T-cell (primary cell): Measurements from ENCODE around the gene GHRHR. TPM values are rescaled to one million over a fixed set of nuclear protein-coding genes. Genes with fewer than 3 reads are reported as not detected.

Source experiments
- ATAC-seq, 4 experiments: fragments of 200-7000 bp in 3 of 4; fragments of 150-1000 bp in 1 of 4; cut with Tn5 transposase; replicated peaks in 1 of 4; 1 replicate in 3 of 4; 2 replicates in 1 of 4; pipeline ENCODE4 v1.10.0; 2021; ENCODE audit warnings: moderate library complexity in 3 of 4, mild to moderate bottlenecking in 2 of 4, moderate number of reproducible peaks in 1 of 4
- CTCF ChIA-PET, 2 donors: fragments of 300-600 bp; sonication (Branson Sonifier 250); formaldehyde crosslinking; loops; one replicate each; lab custom pipeline; 2022; ENCODE audit warnings: antibody characterized with exemption in 2 of 2; lab: Charles Lee
- POLR2A ChIA-PET, 2 donors: fragments of 300-600 bp; sonication (Branson Sonifier 250); formaldehyde crosslinking; loops; one replicate each; lab custom pipeline; 2022; ENCODE audit warnings: antibody characterized with exemption in 2 of 2; lab: Charles Lee
- DNase-seq, 35 experiments: peaks; one replicate each; pipeline versions ENCODE4 v3.0.0 to v3.0.0-alpha.2; 2013 to 2023
- H3K27ac ChIP-seq: one replicate; pipeline ENCODE4 v1.5.1; 2013; ENCODE audit warnings: low read length
- H3K27me3 ChIP-seq, 2 experiments: replicated peaks in 1 of 2; 1 replicate in 1 of 2; 2 replicates in 1 of 2; pipeline versions ENCODE4 v1.6.1 to v1.7.0; 2013; ENCODE audit warnings: low read length in 1 of 2, mixed read lengths in 1 of 2; ENCODE audit not compliant: control insufficient read depth in 2 of 2, insufficient read depth in 2 of 2; ENCODE audit errors: extremely low read depth in 1 of 2
- H3K36me3 ChIP-seq, 2 donors: 1 replicate in 1 of 2; 2 replicates in 1 of 2; pipeline versions ENCODE4 v1.6.1 to v1.7.0; 2013; ENCODE audit warnings: low read length in 1 of 2; ENCODE audit not compliant: control insufficient read depth in 2 of 2, insufficient read depth in 1 of 2; ENCODE audit errors: extremely low read depth in 1 of 2
- H3K4me1 ChIP-seq, 2 experiments: 1 replicate in 1 of 2; 2 replicates in 1 of 2; pipeline versions ENCODE4 v1.6.1 to v1.7.0; 2013; ENCODE audit warnings: low read length in 2 of 2, mixed read lengths in 1 of 2; ENCODE audit not compliant: insufficient read depth in 2 of 2, control insufficient read depth in 1 of 2; ENCODE audit errors: extremely low read depth in 1 of 2
- H3K4me3 ChIP-seq, 2 donors: 1 replicate in 1 of 2; 2 replicates in 1 of 2; pipeline versions ENCODE4 v1.5.1 to v1.7.0; 2013; ENCODE audit warnings: mild to moderate bottlenecking in 2 of 2, low read length in 1 of 2, moderate library complexity in 1 of 2; ENCODE audit not compliant: control insufficient read depth in 1 of 2; ENCODE audit errors: extremely low read depth in 1 of 2
- H3K9me3 ChIP-seq: 2 replicates; pipeline ENCODE4 v1.7.0; 2013
- H3K27ac Mint-ChIP-seq, 2 donors: one replicate each; pipeline ENCODE4 v1.8.0; 2020 to 2021; ENCODE audit warnings: mild to moderate bottlenecking in 2 of 2, mixed read lengths in 2 of 2
- H3K27me3 Mint-ChIP-seq, 2 donors: one replicate each; pipeline ENCODE4 v1.8.0; 2021 to 2022; ENCODE audit warnings: mixed read lengths in 2 of 2
- H3K36me3 Mint-ChIP-seq: one replicate; pipeline ENCODE4 v1.8.0; 2021; ENCODE audit warnings: mixed read lengths
- H3K4me1 Mint-ChIP-seq, 3 donors: one replicate each; pipeline ENCODE4 v1.8.0; 2020 to 2022; ENCODE audit warnings: mixed read lengths in 3 of 3, mild to moderate bottlenecking in 1 of 3
- H3K4me3 Mint-ChIP-seq, 3 donors: one replicate each; pipeline ENCODE4 v1.8.0; 2020 to 2022; ENCODE audit warnings: mild to moderate bottlenecking in 3 of 3, mixed read lengths in 3 of 3, moderate library complexity in 3 of 3
- H3K9me3 Mint-ChIP-seq, 3 donors: one replicate each; pipeline ENCODE4 v1.8.0; 2020 to 2022; ENCODE audit warnings: mixed read lengths in 3 of 3
- WGBS: methylation state at CpG from one replicate; pipeline ENCODE4 v1.1.5; 2013; ENCODE audit warnings: missing lambda C conversion rate; ENCODE audit not compliant: insufficient coverage; 5-methylcytosine and 5-hydroxymethylcytosine counted together
- total RNA-seq, 35 experiments: library from RNA in 6 of 35; stranded (reverse) in 6 of 35; fragments of 120-200 nt in 1 of 35; gene quantifications; one replicate each; pipeline versions ENCODE4 v1.2.1 to v1.2.4 and lab custom pipeline; 2013 to 2026

Gene GHRHR
- total RNA-seq, 5 donors from 2014 or later (not counting 1 experiment from before 2014, with no cell fraction given) = not detected

GRCh38 chr7:30971840-30972563 is 8.2 kb downstream of the GHRHR start:
- DNase-seq (no peak), ATAC-seq (no peak)
- Histone ChIP-seq H3K36me3 (no peaks in the 10 kb centered on the region), H3K9me3 (no peaks in the 10 kb centered on the region), H3K27ac (no peak overlapping the region), H3K4me1 (no peaks in the 10 kb centered on the region), H3K27me3 (peaks cover 0 to 33% of the 10 kb centered on the region in 2 experiments), H3K4me3 (no peak overlapping the region)
- Mint-ChIP-seq H3K9me3 (no peaks in the 10 kb centered on the region), H3K4me3 (no peak overlapping the region), H3K36me3 (no peaks in the 10 kb centered on the region), H3K27ac (no peak overlapping the region), H3K4me1 (peaks cover 0 to 2% (median 0%) of the 10 kb centered on the region in 3 donors), H3K27me3 (peaks cover 32 to 34% of the 10 kb centered on the region in 2 donors)
- WGBS = 54% methylated on average over 5 of the region's 15 CpGs
- ChIA-PET POLR2A (no interaction called here), CTCF (interaction anchor here (0.6 to 1.1 kb wide), 2 partner anchors 8 to 12 kb away, joined by 3 read pairs; no protein-coding TSS in a partner anchor)

GRCh38 chr7:30973292-30973691 is 9.5 kb downstream of the GHRHR start:
- Mint-ChIP-seq H3K4me3 (no peak overlapping the region), H3K9me3 (no peaks in the 10 kb centered on the region), H3K36me3 (no peaks in the 10 kb centered on the region), H3K27ac (no peak overlapping the region), H3K27me3 (peaks cover 33 to 34% of the 10 kb centered on the region in 2 donors), H3K4me1 (peaks cover 0 to 2% (median 0%) of the 10 kb centered on the region in 3 donors)
- no peak for ATAC-seq
- H3K36me3 ChIP-seq = no peaks in the 10 kb centered on the region
- H3K9me3 ChIP-seq = no peaks in the 10 kb centered on the region
- ChIA-PET CTCF (interaction anchor here (0.6 to 1.6 kb wide), 3 partner anchors 10 to 61 kb away, joined by 3 to 4 read pairs (median 3); partner anchors contain the start of gene AQP1 (in 1 of the 2)), POLR2A (no interaction called here)
- 82% methylated on average over 3 of the region's 3 CpGs for WGBS
- H3K27ac ChIP-seq = no peak overlapping the region
- no peak for DNase-seq
- no peaks in the 10 kb centered on the region for H3K4me1 ChIP-seq
- H3K27me3 ChIP-seq = peaks cover 0 to 33% of the 10 kb centered on the region in 2 experiments
- no peak overlapping the region for H3K4me3 ChIP-seq

- 95% methylated on average over 16 of the region's 18 CpGs for WGBS
Measured at GRCh38 chr7:30973791-30974604, 10.2 kb downstream of the GHRHR start.

GRCh38 chr7:30974605-30975255 is 11.0 kb downstream of the GHRHR start:
- no peak overlapping the region for H3K4me3 Mint-ChIP-seq
- H3K36me3 Mint-ChIP-seq = no peaks in the 10 kb centered on the region
- no peaks in the 10 kb centered on the region for H3K9me3 ChIP-seq
- WGBS = 22% methylated on average over 6 of the region's 7 CpGs
- POLR2A ChIA-PET = no interaction called here
- no peaks in the 10 kb centered on the region for H3K36me3 ChIP-seq
- peaks cover 32 to 34% of the 10 kb centered on the region in 2 donors for H3K27me3 Mint-ChIP-seq
- H3K27ac Mint-ChIP-seq = no peak overlapping the region
- H3K4me1 Mint-ChIP-seq = peaks cover 0 to 2% (median 0%) of the 10 kb centered on the region in 3 donors
- H3K4me3 ChIP-seq = no peak overlapping the region
- CTCF ChIA-PET = interaction anchor here in 1 of 2 donors (0.6 kb wide), 1 partner anchor 147 kb away, joined by 3 read pairs; no protein-coding TSS in a partner anchor
- ATAC-seq (peak in 1 of 4 experiments; percentile 78), DNase-seq (peak in 5 of 35 experiments; percentile 3 to 45 (median 7))
- no peaks in the 10 kb centered on the region for H3K4me1 ChIP-seq
- H3K9me3 Mint-ChIP-seq = no peaks in the 10 kb centered on the region
- H3K27ac ChIP-seq = no peak overlapping the region
- peaks cover 2 to 37% of the 10 kb centered on the region in 2 experiments for H3K27me3 ChIP-seq

More at GRCh38 chr7:30973791-30974604, 10.2 kb downstream of the GHRHR start:
- Histone ChIP-seq H3K36me3 (no peaks in the 10 kb centered on the region), H3K4me3 (no peak overlapping the region), H3K4me1 (no peaks in the 10 kb centered on the region), H3K27ac (no peak overlapping the region), H3K27me3 (peaks cover 0 to 35% of the 10 kb centered on the region in 2 experiments), H3K9me3 (no peaks in the 10 kb centered on the region)
- peaks cover 0 to 2% (median 0%) of the 10 kb centered on the region in 3 donors for H3K4me1 Mint-ChIP-seq
- no peaks in the 10 kb centered on the region for H3K36me3 Mint-ChIP-seq
- POLR2A ChIA-PET = no interaction called here
- no peak overlapping the region for H3K4me3 Mint-ChIP-seq
- no peak overlapping the region for H3K27ac Mint-ChIP-seq
- peaks cover 33 to 34% of the 10 kb centered on the region in 2 donors for H3K27me3 Mint-ChIP-seq
- DNase-seq (peak in 1 of 35 experiments; percentile 16), ATAC-seq (no peak)
- CTCF ChIA-PET = interaction anchor here (0.6 to 1.6 kb wide), 3 partner anchors 9 to 148 kb away, joined by 3 to 4 read pairs (median 3); no protein-coding TSS in a partner anchor
- H3K9me3 Mint-ChIP-seq = no peaks in the 10 kb centered on the region

- no peak for ATAC-seq
- H3K27ac Mint-ChIP-seq = no peak overlapping the region
Measured at GRCh38 chr7:30975256-30975899, 11.6 kb downstream of the GHRHR start.

More at GRCh38 chr7:30975256-30975899, 11.6 kb downstream of the GHRHR start:
- WGBS = 72% methylated on average over 3 of the region's 5 CpGs
- Histone ChIP-seq H3K27me3 (peaks cover 2 to 34% of the 10 kb centered on the region in 2 experiments), H3K27ac (no peak overlapping the region), H3K36me3 (no peaks in the 10 kb centered on the region), H3K9me3 (no peaks in the 10 kb centered on the region), H3K4me1 (no peaks in the 10 kb centered on the region), H3K4me3 (no peak overlapping the region)
- POLR2A ChIA-PET = no interaction called here
- H3K9me3 Mint-ChIP-seq = no peaks in the 10 kb centered on the region
- CTCF ChIA-PET = no interaction called here
- no peak for DNase-seq
- peaks cover 36 to 37% of the 10 kb centered on the region in 2 donors for H3K27me3 Mint-ChIP-seq
- H3K4me3 Mint-ChIP-seq = no peak overlapping the region
- no peaks in the 10 kb centered on the region for H3K36me3 Mint-ChIP-seq
- H3K4me1 Mint-ChIP-seq = peaks cover 0 to 2% (median 0%) of the 10 kb centered on the region in 3 donors
